ENCODE measurements around the gene PQBP1.

PQBP1 gene

GRCh38 chrX:48919360-48919841, 21.7 kb downstream of the PQBP1 start:
- in situ Hi-C loops (cut with HindIII; ENCODE audit: low pct_unique_long_range_greater_than_20kb, low sequenced_read_pairs): no loop called here
- TF ChIP-seq JUND (IDR thresholded peaks at IDR 0.05; ENCODE audit: low read depth): no peak
- no peak for DNase-seq (ENCODE audit: low read depth in 1 of 2, low spot score in 1 of 2)

- in situ Hi-C loops (cut with HindIII; ENCODE audit: low pct_unique_long_range_greater_than_20kb, low sequenced_read_pairs): no loop called here
- DNase-seq (ENCODE audit: low read depth in 1 of 2, low spot score in 1 of 2): no peak
- no peak for TF ChIP-seq JUND (IDR thresholded peaks at IDR 0.05; ENCODE audit: low read depth)
Observed at GRCh38 chrX:48919947-48920717, 22.4 kb downstream of the PQBP1 start.

GRCh38 chrX:48920718-48921104, 23.0 kb downstream of the PQBP1 start:
- no peak for DNase-seq (ENCODE audit: low read depth in 1 of 2, low spot score in 1 of 2)
- in situ Hi-C loops (cut with HindIII; ENCODE audit: low pct_unique_long_range_greater_than_20kb, low sequenced_read_pairs): no loop called here

GRCh38 chrX:48923771-48924170, 26.0 kb downstream of the PQBP1 start:
- no peak for DNase-seq (ENCODE audit: low read depth in 1 of 2, low spot score in 1 of 2)
- in situ Hi-C loops (cut with HindIII; ENCODE audit: low pct_unique_long_range_greater_than_20kb, low sequenced_read_pairs): no loop called here
- no peak for TF ChIP-seq JUND (IDR thresholded peaks at IDR 0.05; ENCODE audit: low read depth)

More at GRCh38 chrX:48920718-48921104, 23.0 kb downstream of the PQBP1 start:
- no peak for TF ChIP-seq JUND (IDR thresholded peaks at IDR 0.05; ENCODE audit: low read depth)

- TF ChIP-seq JUND (IDR thresholded peaks at IDR 0.05; ENCODE audit: low read depth): no peak
- in situ Hi-C loops (cut with HindIII; ENCODE audit: low pct_unique_long_range_greater_than_20kb, low sequenced_read_pairs): no loop called here
- DNase-seq (ENCODE audit: low read depth in 1 of 2, low spot score in 1 of 2): no peak
Observed at GRCh38 chrX:48924270-48924669, 26.5 kb downstream of the PQBP1 start.

- no peak for DNase-seq (ENCODE audit: low read depth in 1 of 2, low spot score in 1 of 2)
- in situ Hi-C loops (cut with HindIII; ENCODE audit: low pct_unique_long_range_greater_than_20kb, low sequenced_read_pairs): no loop called here
- no peak for TF ChIP-seq JUND (IDR thresholded peaks at IDR 0.05; ENCODE audit: low read depth)
Observed at GRCh38 chrX:48927123-48927522, 29.4 kb downstream of the PQBP1 start.

GRCh38 chrX:48927736-48928382, 30.1 kb downstream of the PQBP1 start:
- TF ChIP-seq JUND (IDR thresholded peaks at IDR 0.05; ENCODE audit: low read depth): no peak
- in situ Hi-C loops (cut with HindIII; ENCODE audit: low pct_unique_long_range_greater_than_20kb, low sequenced_read_pairs): no loop called here
- no peak for DNase-seq (ENCODE audit: low read depth in 1 of 2, low spot score in 1 of 2)

- no peak for TF ChIP-seq JUND (IDR thresholded peaks at IDR 0.05; ENCODE audit: low read depth)
- DNase-seq (ENCODE audit: low read depth in 1 of 2, low spot score in 1 of 2): no peak
- in situ Hi-C loops (cut with HindIII; ENCODE audit: low pct_unique_long_range_greater_than_20kb, low sequenced_read_pairs): no loop called here
Observed at GRCh38 chrX:48933757-48934156, 36.0 kb downstream of the PQBP1 start.

GRCh38 chrX:48934581-48935300, 37.0 kb downstream of the PQBP1 start:
- no peak for DNase-seq (ENCODE audit: low read depth in 1 of 2, low spot score in 1 of 2)
- TF ChIP-seq JUND (IDR thresholded peaks at IDR 0.05; ENCODE audit: low read depth): no peak
- in situ Hi-C loops (cut with HindIII; ENCODE audit: low pct_unique_long_range_greater_than_20kb, low sequenced_read_pairs): no loop called here

GRCh38 chrX:48935301-48935670, 37.6 kb downstream of the PQBP1 start:
- no peak for TF ChIP-seq JUND (IDR thresholded peaks at IDR 0.05; ENCODE audit: low read depth)
- DNase-seq (ENCODE audit: low read depth in 1 of 2, low spot score in 1 of 2): no peak
- in situ Hi-C loops (cut with HindIII; ENCODE audit: low pct_unique_long_range_greater_than_20kb, low sequenced_read_pairs): no loop called here

- no peak for DNase-seq (ENCODE audit: low read depth in 1 of 2, low spot score in 1 of 2)
- TF ChIP-seq JUND (IDR thresholded peaks at IDR 0.05; ENCODE audit: low read depth): no peak
- in situ Hi-C loops (cut with HindIII; ENCODE audit: low pct_unique_long_range_greater_than_20kb, low sequenced_read_pairs): no loop called here
Observed at GRCh38 chrX:48936429-48937053, 38.8 kb downstream of the PQBP1 start.

GRCh38 chrX:48937054-48937907, 39.6 kb downstream of the PQBP1 start:
- DNase-seq (ENCODE audit: low read depth in 1 of 2, low spot score in 1 of 2): no peak

More at GRCh38 chrX:48937054-48937907, 39.6 kb downstream of the PQBP1 start:
- in situ Hi-C loops (cut with HindIII; ENCODE audit: low pct_unique_long_range_greater_than_20kb, low sequenced_read_pairs): no loop called here
- TF ChIP-seq JUND (IDR thresholded peaks at IDR 0.05; ENCODE audit: low read depth): no peak
